Transverse colon (tissue), 4 donors: ENCODE measurements around the gene DTNA. TPM values are rescaled to one million over a fixed set of nuclear protein-coding genes. Genes with fewer than 3 reads are reported as not detected.

Experiments
- DNase-seq: peaks from one replicate; pipeline ENCODE4 v3.0.0-alpha.2; 2019
- H3K27ac ChIP-seq, 4 donors: fragments of 200-600 bp; sonication (generic); 2 replicates each; pipeline ENCODE4 v1.5.1; 2016 to 2018; ENCODE audit warnings: inconsistent platforms in 4 of 4
- H3K27me3 ChIP-seq: fragments of 200-600 bp; sonication (generic); 2 replicates; pipeline ENCODE4 v1.5.1; 2017; ENCODE audit warnings: inconsistent platforms
- H3K36me3 ChIP-seq, 4 donors: fragments of 200-600 bp; sonication (generic); 2 replicates each; pipeline ENCODE4 v1.5.1; 2017 to 2019; ENCODE audit warnings: inconsistent platforms in 4 of 4
- H3K4me1 ChIP-seq, 4 donors: fragments of 200-600 bp; sonication (generic); 2 replicates each; pipeline ENCODE4 v1.5.1; 2017 to 2020; ENCODE audit warnings: inconsistent platforms in 4 of 4
- H3K4me3 ChIP-seq, 4 donors: fragments of 200-600 bp; sonication (generic); 1 replicate in 1 of 4; 2 replicates in 3 of 4; pipeline versions ENCODE4 v1.5.1 to v1.6.1; 2017 to 2019; ENCODE audit warnings: inconsistent platforms in 4 of 4
- H3K9me3 ChIP-seq, 2 donors: fragments of 200-600 bp; sonication (generic); 2 replicates each; pipeline ENCODE4 v1.5.1; 2017 to 2019; ENCODE audit warnings: inconsistent platforms in 2 of 2
- EP300 ChIP-seq: sonication (generic); formaldehyde crosslinking; IDR thresholded peaks from one replicate; pipeline ENCODE4 v1.6.1; 2017; ENCODE audit warnings: antibody characterized with exemption, low read depth
- POLR2A ChIP-seq: fragments of 450-650 bp; IDR thresholded peaks from one replicate; pipeline ENCODE4 v1.6.1; 2016; ENCODE audit warnings: antibody characterized with exemption, mild to moderate bottlenecking, moderate library complexity
- POLR2AphosphoS5 ChIP-seq, 3 donors: sonication (generic); formaldehyde crosslinking; IDR thresholded peaks; one replicate each; pipeline ENCODE4 v1.6.1; 2016; ENCODE audit warnings: antibody characterized with exemption in 3 of 3
- WGBS, 2 donors: methylation state at CpG; one replicate each; pipeline ENCODE4 v1.1.5; 2018; ENCODE audit warnings: low coverage in 1 of 2; 5-methylcytosine and 5-hydroxymethylcytosine counted together
- in situ Hi-C, 4 donors: fragments of 200-750 bp; cut with MboI; loops; one replicate each; pipeline versions ENCODE4 v1.15.0 to v1.15.1; 2017; ENCODE audit warnings: low sequenced_read_pairs in 3 of 4, low pct_ligation_motif_present in 1 of 4, low pct_unique_long_range_greater_than_20kb in 1 of 4
- intact Hi-C: fragments of 100-400 bp; cut with DNase I; formaldehyde crosslinking; loops from one replicate; pipeline ENCODE4 v1.15.1; 2023; ENCODE audit warnings: low total_unique reads
- total RNA-seq, 4 donors: library from RNA; depleted of rRNA; stranded (reverse); fragments of >200 nt; gene quantifications; one replicate each; pipeline ENCODE4 v1.1.0, GENCODE V29; 2016
- TF ChIP-seq, protein P1 (sequence below), 5 experiments: fragments of 200-600 bp in 3 of 5; fragments of 450-650 bp in 2 of 5; sonication (generic) in 3 of 5; IDR thresholded peaks; 1 replicate in 2 of 5; 2 replicates in 3 of 5; pipeline ENCODE4 v1.5.1; 2016 to 2017; ENCODE audit warnings: antibody characterized with exemption in 5 of 5, inconsistent platforms in 3 of 5, mild to moderate bottlenecking in 2 of 5, moderate library complexity in 1 of 5

The DTNA gene
- total RNA-seq, 4 donors from 2014 or later: 8.9 to 74.4 (median 15.1) TPM

DNA sequence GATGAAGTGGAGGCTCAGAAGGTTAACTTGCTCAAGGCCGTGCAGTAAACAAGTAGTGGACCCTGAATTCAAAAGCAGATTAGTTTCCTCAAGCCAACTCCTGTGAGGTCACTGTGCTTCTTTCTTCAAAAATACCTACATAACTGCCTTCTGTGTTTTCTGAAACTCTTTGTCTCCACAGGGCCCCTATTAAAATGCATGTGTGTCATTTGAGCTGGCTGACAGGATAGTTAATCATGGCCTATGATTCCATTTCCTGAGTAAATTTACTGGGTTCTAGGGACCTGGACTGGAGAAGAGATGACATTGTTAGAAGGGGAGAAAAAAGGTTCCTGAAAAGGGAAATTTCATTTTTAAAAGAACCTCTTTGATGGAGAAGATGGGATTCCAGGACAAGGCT is 12.9 kb upstream of the DTNA start:
- no peak overlapping the region for H3K4me3 ChIP-seq
- TF ChIP-seq, protein P1, sequence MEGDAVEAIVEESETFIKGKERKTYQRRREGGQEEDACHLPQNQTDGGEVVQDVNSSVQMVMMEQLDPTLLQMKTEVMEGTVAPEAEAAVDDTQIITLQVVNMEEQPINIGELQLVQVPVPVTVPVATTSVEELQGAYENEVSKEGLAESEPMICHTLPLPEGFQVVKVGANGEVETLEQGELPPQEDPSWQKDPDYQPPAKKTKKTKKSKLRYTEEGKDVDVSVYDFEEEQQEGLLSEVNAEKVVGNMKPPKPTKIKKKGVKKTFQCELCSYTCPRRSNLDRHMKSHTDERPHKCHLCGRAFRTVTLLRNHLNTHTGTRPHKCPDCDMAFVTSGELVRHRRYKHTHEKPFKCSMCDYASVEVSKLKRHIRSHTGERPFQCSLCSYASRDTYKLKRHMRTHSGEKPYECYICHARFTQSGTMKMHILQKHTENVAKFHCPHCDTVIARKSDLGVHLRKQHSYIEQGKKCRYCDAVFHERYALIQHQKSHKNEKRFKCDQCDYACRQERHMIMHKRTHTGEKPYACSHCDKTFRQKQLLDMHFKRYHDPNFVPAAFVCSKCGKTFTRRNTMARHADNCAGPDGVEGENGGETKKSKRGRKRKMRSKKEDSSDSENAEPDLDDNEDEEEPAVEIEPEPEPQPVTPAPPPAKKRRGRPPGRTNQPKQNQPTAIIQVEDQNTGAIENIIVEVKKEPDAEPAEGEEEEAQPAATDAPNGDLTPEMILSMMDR (IDR thresholded peaks at IDR 0.05): no peak
- no peak for TF ChIP-seq POLR2AphosphoS5 (IDR thresholded peaks at IDR 0.05)
- TF ChIP-seq EP300: no peak
- no peak for TF ChIP-seq POLR2A
- no peaks in the 10 kb centered on the region for H3K27me3 ChIP-seq
- no peak overlapping the region for H3K27ac ChIP-seq
- no peaks in the 10 kb centered on the region for H3K9me3 ChIP-seq
- in situ Hi-C loops (no loop called here), intact Hi-C loops (no loop called here)
- no peak for DNase-seq
- H3K4me1 ChIP-seq: no peaks in the 10 kb centered on the region
- no peaks in the 10 kb centered on the region for H3K36me3 ChIP-seq
- 60 to 84% methylated on average over 1 of the region's 1 CpG for WGBS, 2 donors

DNA sequence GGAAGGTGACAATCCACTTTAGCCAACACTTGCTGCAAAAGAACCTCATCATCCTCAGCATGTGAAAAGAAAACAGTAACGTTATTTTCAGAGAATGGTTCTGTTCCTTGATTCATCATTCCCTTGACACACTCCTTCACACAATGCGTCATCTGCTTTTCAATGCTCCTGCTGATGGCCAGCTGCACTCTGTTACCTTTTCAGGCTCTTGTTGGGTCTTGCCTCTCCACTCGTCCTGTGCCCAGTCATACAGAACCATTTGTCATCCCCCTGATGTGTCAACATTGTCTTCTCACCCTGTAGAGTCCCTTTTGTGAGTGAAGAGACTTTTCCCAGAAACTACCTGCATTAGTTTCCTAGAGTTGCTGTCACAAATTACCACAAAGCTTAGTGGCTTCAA is 12.2 kb upstream of the DTNA start:
- Histone ChIP-seq H3K27ac (no peak overlapping the region), H3K27me3 (no peaks in the 10 kb centered on the region), H3K36me3 (no peaks in the 10 kb centered on the region), H3K9me3 (no peaks in the 10 kb centered on the region), H3K4me3 (no peak overlapping the region), H3K4me1 (no peaks in the 10 kb centered on the region)
- 63 to 75% methylated on average over 3 of the region's 3 CpGs for WGBS, 2 donors
- no peak for DNase-seq
- intact Hi-C loops (no loop called here), in situ Hi-C loops (no loop called here)
- TF ChIP-seq, protein P1 (IDR thresholded peaks at IDR 0.05): no peak
- TF ChIP-seq EP300 (no peak), POLR2A (no peak), POLR2AphosphoS5 (IDR thresholded peaks at IDR 0.05) (no peak)

DNA sequence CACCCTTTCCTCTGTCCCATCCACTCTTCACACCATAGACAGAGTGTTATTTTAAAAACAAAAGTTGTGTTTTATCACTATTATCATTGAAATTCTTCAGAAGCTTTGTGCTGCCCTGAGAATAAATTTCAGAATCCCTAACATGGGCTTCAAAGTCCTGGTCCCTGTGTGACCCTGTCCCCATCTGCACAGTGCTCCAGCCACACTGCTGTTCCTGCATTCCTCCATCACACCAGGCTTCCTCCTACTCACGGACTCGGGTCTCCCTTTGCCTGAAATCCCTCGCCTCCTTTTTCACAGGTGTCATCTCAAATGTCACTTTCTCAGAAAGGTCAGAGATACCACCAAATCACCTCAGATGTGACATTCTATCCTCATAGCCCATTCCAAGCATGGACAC is 8.2 kb upstream of the DTNA start:
- H3K4me3 ChIP-seq: no peak overlapping the region
- peaks cover 0 to 6% (median 0%) of the 10 kb centered on the region in 4 donors for H3K4me1 ChIP-seq
- TF ChIP-seq POLR2A (no peak), POLR2AphosphoS5 (IDR thresholded peaks at IDR 0.05) (no peak), EP300 (no peak)
- TF ChIP-seq, protein P1 (IDR thresholded peaks at IDR 0.05): no peak
- H3K27ac ChIP-seq: no peak overlapping the region
- H3K36me3 ChIP-seq: no peaks in the 10 kb centered on the region
- 90 to 93% methylated on average over 3 of the region's 3 CpGs for WGBS, 2 donors
- in situ Hi-C loops (no loop called here), intact Hi-C loops (no loop called here)
- DNase-seq: no peak
- no peaks in the 10 kb centered on the region for H3K9me3 ChIP-seq
- H3K27me3 ChIP-seq: no peaks in the 10 kb centered on the region

DNA sequence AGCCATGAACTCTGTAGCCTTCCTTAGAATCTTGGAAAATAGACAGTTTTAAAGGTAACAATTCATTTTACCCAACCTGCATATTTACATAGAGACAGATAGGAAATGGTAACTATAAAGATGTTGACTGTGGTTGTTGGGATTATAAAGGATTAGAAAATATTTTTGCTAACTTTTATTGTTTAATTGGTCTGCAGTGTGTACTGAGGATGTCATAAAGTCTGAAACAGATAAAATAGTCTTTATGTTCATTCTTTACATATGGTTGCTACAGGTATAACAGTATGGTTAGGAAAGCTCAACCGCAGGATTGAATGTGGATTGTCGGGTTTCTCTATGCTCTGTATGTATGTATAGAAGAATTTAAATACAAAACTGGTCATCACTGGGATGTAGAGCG is 7.3 kb upstream of the DTNA start:
- in situ Hi-C loops: no loop called here

More for the DNA sequence above, 7.3 kb upstream of the DTNA start:
- Histone ChIP-seq H3K27me3 (no peaks in the 10 kb centered on the region), H3K36me3 (no peaks in the 10 kb centered on the region), H3K9me3 (no peaks in the 10 kb centered on the region), H3K4me3 (no peak overlapping the region), H3K27ac (no peak overlapping the region), H3K4me1 (peaks cover 0 to 15% (median 2%) of the 10 kb centered on the region in 4 donors)
- intact Hi-C loops: no loop called here
- TF ChIP-seq EP300 (no peak), POLR2A (no peak), POLR2AphosphoS5 (IDR thresholded peaks at IDR 0.05) (no peak)
- TF ChIP-seq, protein P1 (IDR thresholded peaks at IDR 0.05): no peak
- no peak for DNase-seq
- WGBS, 2 donors: 75 to 76% methylated on average over 3 of the region's 3 CpGs
